Peyer's patch (tissue), 4 donors: ENCODE measurements around the gene FOLR2. TPM values are rescaled to one million over a fixed set of nuclear protein-coding genes. Genes with fewer than 3 reads are reported as not detected.
"Not testable (repeated sequence)": the region's sequence is repeated elsewhere in the genome, so short reads cannot be mapped to it uniquely, and the experiment has no call there.

ENCODE experiments used
- DNase-seq, 3 donors: peaks; one replicate each; pipeline ENCODE4 v3.0.0-alpha.2; 2017 to 2019
- H3K27ac ChIP-seq, 4 donors: fragments of 200-600 bp; sonication (generic); one replicate each; pipeline ENCODE4 v1.5.1; 2016 to 2019
- H3K27me3 ChIP-seq, 2 donors: fragments of 200-600 bp; sonication (generic); one replicate each; pipeline ENCODE4 v1.5.1; 2019
- H3K36me3 ChIP-seq, 3 donors: fragments of 200-600 bp; sonication (generic); one replicate each; pipeline ENCODE4 v1.5.1; 2016 to 2019
- H3K4me1 ChIP-seq, 4 donors: fragments of 200-600 bp; sonication (generic); one replicate each; pipeline ENCODE4 v1.5.1; 2016 to 2019
- H3K4me3 ChIP-seq, 4 donors: fragments of 200-600 bp; sonication (generic); 1 replicate in 3 of 4; 2 replicates in 1 of 4; pipeline ENCODE4 v1.5.1; 2016 to 2019; ENCODE audit warnings: mild to moderate bottlenecking in 1 of 4
- H3K9me3 ChIP-seq, 4 donors: fragments of 200-600 bp; sonication (generic); one replicate each; pipeline ENCODE4 v1.5.1; 2016 to 2019; ENCODE audit warnings: mild to moderate bottlenecking in 1 of 4
- CTCF ChIP-seq, 6 experiments: fragments of 450-650 bp in 4 of 6; fragments of 200-600 bp in 2 of 6; sonication (generic) in 1 of 6; IDR thresholded peaks; one replicate each; pipeline ENCODE4 v1.5.1; 2017 to 2019; ENCODE audit warnings: antibody characterized with exemption in 6 of 6, mild to moderate bottlenecking in 3 of 6, moderate library complexity in 1 of 6
- POLR2A ChIP-seq, 2 donors: fragments of 450-650 bp; IDR thresholded peaks; one replicate each; pipeline ENCODE4 v1.5.1; 2017; ENCODE audit warnings: antibody characterized with exemption in 2 of 2, mild to moderate bottlenecking in 2 of 2, moderate library complexity in 2 of 2
- total RNA-seq, 4 donors: library from RNA; depleted of rRNA; stranded (reverse); fragments of >200 nt; gene quantifications; one replicate each; pipeline ENCODE4 v1.1.0, GENCODE V29; 2016

FOLR2 gene
- total RNA-seq, 4 donors from 2014 or later, result 3.5 to 15.8 (median 8.0) TPM; not detected in 1

DNA sequence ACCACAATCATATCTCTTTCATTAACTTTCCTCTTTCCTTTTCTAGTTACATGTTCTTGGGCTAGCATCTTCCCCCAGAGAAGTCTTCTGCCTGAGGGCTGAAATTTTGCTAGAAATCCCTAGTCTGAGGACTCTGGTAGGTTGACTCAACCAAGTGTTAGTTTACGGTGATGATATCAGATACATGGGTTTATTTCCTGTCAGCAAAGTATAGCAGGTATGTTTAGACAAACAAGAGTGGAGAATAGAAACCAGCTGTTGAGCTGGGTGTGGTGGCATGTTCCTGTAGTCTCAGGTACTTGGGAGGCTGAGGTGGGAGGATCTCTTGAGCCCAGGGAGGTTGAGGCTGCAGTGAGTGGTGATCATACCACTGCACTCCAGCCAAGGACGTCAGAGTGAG is 13.4 kb upstream of the FOLR2 start:
- TF ChIP-seq POLR2A (IDR thresholded peaks at IDR 0.05), result no peak
- peak in 1 of 3 donors; percentile 22 for DNase-seq
- Histone ChIP-seq H3K27me3 (no peaks in the 10 kb centered on the region), H3K9me3 (no peaks in the 10 kb centered on the region), H3K4me1 (no peaks in the 10 kb centered on the region), H3K36me3 (no peaks in the 10 kb centered on the region), H3K4me3 (no peak overlapping the region), H3K27ac (no peak overlapping the region)

- no peak for TF ChIP-seq CTCF (IDR thresholded peaks at IDR 0.05)
- TF ChIP-seq POLR2A (IDR thresholded peaks at IDR 0.05), result no peak
- peaks cover 0 to 6% (median 0%) of the 10 kb centered on the region in 4 donors for H3K9me3 ChIP-seq
- DNase-seq, result no peak
- H3K27ac ChIP-seq, result no peak overlapping the region
- no peak overlapping the region for H3K4me3 ChIP-seq
- no peaks in the 10 kb centered on the region for H3K36me3 ChIP-seq
- no peaks in the 10 kb centered on the region for H3K27me3 ChIP-seq
- no peaks in the 10 kb centered on the region for H3K4me1 ChIP-seq
Observed at GRCh38 chr11:72204886-72205285, 11.7 kb upstream of the FOLR2 start.

DNA sequence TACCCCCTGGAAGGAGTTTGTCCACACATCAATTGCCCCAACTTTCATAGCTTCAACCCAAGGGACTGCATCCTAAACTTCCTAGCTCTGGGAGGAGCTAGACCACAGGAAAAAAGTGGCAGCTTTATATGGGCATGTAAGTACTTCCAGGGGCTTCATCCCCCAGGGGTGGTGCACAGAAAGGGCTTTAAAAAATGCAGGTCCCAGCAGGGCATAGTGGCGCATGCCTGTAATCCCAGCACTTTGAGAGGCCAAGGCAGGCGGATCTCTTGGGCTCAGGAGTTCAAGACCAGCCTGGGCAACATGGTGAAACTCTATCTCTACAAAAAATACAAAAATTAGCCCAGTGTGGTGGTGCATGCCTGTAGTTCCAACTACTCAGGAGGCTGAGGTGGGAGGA is 9.8 kb upstream of the FOLR2 start:
- H3K4me3 ChIP-seq, H3K27ac ChIP-seq, H3K9me3 ChIP-seq, H3K4me1 ChIP-seq, H3K27me3 ChIP-seq, H3K36me3 ChIP-seq: not testable (repeated sequence)
- DNase-seq, result peak in 1 of 3 donors; percentile 9

DNA sequence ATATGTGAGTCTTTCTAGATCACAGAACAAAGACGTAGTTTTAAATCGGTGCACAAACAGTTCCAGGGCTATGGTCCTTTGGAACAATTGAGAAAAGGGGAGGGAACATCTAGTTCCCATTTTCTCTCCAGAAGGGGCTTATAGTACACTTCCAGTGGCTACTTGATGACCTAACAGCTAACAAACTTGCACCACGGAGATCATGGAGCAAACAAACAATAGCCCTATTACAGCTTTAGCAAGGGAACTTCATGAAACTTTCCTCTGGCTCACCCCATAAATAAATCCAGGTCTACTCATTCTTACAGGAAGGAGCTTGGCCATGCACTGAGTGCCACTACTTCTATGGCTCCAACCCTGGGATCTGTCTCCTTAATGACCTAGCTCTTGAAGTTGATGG is 8.3 kb upstream of the FOLR2 start:
- Histone ChIP-seq H3K4me3 (no peak overlapping the region), H3K4me1 (no peaks in the 10 kb centered on the region), H3K9me3 (peaks cover 0 to 7% (median 0%) of the 10 kb centered on the region in 4 donors), H3K27ac (no peak overlapping the region), H3K27me3 (no peaks in the 10 kb centered on the region), H3K36me3 (no peaks in the 10 kb centered on the region)
- peak in 1 of 3 donors; percentile 7 for DNase-seq
- TF ChIP-seq CTCF (IDR thresholded peaks at IDR 0.05) (no peak), POLR2A (IDR thresholded peaks at IDR 0.05) (no peak)

GRCh38 chr11:72209101-72209500 is 7.5 kb upstream of the FOLR2 start:
- no peaks in the 10 kb centered on the region for H3K36me3 ChIP-seq
- peak overlapping the region in 1 of 4 donors; percentile 8 for H3K4me3 ChIP-seq
- TF ChIP-seq CTCF (IDR thresholded peaks at IDR 0.05) (no peak), POLR2A (IDR thresholded peaks at IDR 0.05) (no peak)
- peak in 1 of 3 donors; percentile 46 for DNase-seq
- peaks cover 0 to 7% (median 0%) of the 10 kb centered on the region in 4 donors for H3K9me3 ChIP-seq
- no peak overlapping the region for H3K27ac ChIP-seq
- H3K27me3 ChIP-seq, result no peaks in the 10 kb centered on the region
- H3K4me1 ChIP-seq, result no peaks in the 10 kb centered on the region

- peak overlapping the region in 1 of 4 donors; percentile 5 for H3K27ac ChIP-seq
- H3K36me3 ChIP-seq, result no peaks in the 10 kb centered on the region
- no peak for DNase-seq
- H3K4me1 ChIP-seq, result peaks cover 0 to 9% (median 6%) of the 10 kb centered on the region in 4 donors
- H3K4me3 ChIP-seq, result no peak overlapping the region
- no peaks in the 10 kb centered on the region for H3K9me3 ChIP-seq
- H3K27me3 ChIP-seq, result no peaks in the 10 kb centered on the region
- TF ChIP-seq POLR2A (IDR thresholded peaks at IDR 0.05) (no peak), CTCF (IDR thresholded peaks at IDR 0.05) (no peak)
Observed at GRCh38 chr11:72217841-72218240, 1.2 kb downstream of the FOLR2 start.

DNA sequence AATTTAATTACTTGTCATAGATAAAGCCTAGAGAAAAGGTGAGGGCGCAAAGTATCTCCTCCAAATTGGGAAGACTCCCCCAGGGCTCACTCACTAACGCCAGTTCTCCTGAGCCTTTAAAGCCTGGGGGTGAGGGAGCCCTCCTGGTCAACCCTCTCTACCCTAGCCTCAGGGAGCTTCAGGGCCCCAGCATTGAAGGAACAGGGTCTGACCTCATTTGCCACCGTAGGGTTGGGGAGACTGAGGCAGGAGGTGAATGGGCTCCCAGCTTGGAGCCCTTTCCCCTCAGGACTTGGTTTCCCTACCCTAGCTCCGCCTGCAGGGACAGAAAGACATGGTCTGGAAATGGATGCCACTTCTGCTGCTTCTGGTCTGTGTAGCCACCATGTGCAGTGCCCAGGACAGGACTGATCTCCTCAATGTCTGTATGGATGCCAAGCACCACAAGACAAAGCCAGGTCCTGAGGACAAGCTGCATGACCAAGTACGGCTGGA is 1.7 kb downstream of the FOLR2 start:
- H3K9me3 ChIP-seq, result no peaks in the 10 kb centered on the region
- peaks cover 0 to 9% (median 6%) of the 10 kb centered on the region in 4 donors for H3K4me1 ChIP-seq
- DNase-seq, result no peak
- H3K27me3 ChIP-seq, result no peaks in the 10 kb centered on the region
- H3K27ac ChIP-seq, result peak overlapping the region in 1 of 4 donors; percentile 5
- TF ChIP-seq POLR2A (IDR thresholded peaks at IDR 0.05) (no peak), CTCF (IDR thresholded peaks at IDR 0.05) (no peak)
- H3K36me3 ChIP-seq, result no peaks in the 10 kb centered on the region
- no peak overlapping the region for H3K4me3 ChIP-seq
